Mesothelial cell of epicardium (in vitro differentiated cells): ENCODE data around the gene SRRD. TPM values are rescaled to one million over a fixed set of nuclear protein-coding genes. Genes with fewer than 3 reads are reported as not detected.

ENCODE experiments used
- DNase-seq, 2 experiments: peaks; one replicate each; pipeline ENCODE4 v3.0.0; 2021; ENCODE audit warnings: low spot score in 2 of 2; ENCODE audit not compliant: unreplicated experiment in 2 of 2
- H3K27ac Mint-ChIP-seq: 2 replicates; pipeline ENCODE4 v1.8.0; 2021; ENCODE audit warnings: mixed read lengths
- H3K27me3 Mint-ChIP-seq: 2 replicates; pipeline ENCODE4 v1.8.0; 2021; ENCODE audit warnings: low read depth, mixed read lengths
- H3K36me3 Mint-ChIP-seq: 2 replicates; pipeline ENCODE4 v1.8.0; 2021; ENCODE audit warnings: mixed read lengths
- H3K4me1 Mint-ChIP-seq: 2 replicates; pipeline ENCODE4 v1.8.0; 2021; ENCODE audit warnings: mixed read lengths
- H3K4me3 Mint-ChIP-seq: 2 replicates; pipeline ENCODE4 v1.8.0; 2021; ENCODE audit warnings: mild to moderate bottlenecking, moderate library complexity, mixed read lengths
- H3K9me3 Mint-ChIP-seq: 2 replicates; pipeline ENCODE4 v1.8.0; 2021; ENCODE audit warnings: mixed read lengths
- CTCF ChIP-seq: fragments of 200-600 bp; sonication (generic); IDR thresholded peaks from one replicate; pipeline ENCODE4 v1.5.0; 2021; ENCODE audit warnings: antibody characterized with exemption; ENCODE audit not compliant: unreplicated experiment
- total RNA-seq: library from RNA; stranded (reverse); gene quantifications from 3 replicates; pipeline ENCODE4 v1.2.1, GENCODE V29; 2021

The SRRD gene
- total RNA-seq, 1 donor from 2014 or later, result 24.1 TPM

DNA sequence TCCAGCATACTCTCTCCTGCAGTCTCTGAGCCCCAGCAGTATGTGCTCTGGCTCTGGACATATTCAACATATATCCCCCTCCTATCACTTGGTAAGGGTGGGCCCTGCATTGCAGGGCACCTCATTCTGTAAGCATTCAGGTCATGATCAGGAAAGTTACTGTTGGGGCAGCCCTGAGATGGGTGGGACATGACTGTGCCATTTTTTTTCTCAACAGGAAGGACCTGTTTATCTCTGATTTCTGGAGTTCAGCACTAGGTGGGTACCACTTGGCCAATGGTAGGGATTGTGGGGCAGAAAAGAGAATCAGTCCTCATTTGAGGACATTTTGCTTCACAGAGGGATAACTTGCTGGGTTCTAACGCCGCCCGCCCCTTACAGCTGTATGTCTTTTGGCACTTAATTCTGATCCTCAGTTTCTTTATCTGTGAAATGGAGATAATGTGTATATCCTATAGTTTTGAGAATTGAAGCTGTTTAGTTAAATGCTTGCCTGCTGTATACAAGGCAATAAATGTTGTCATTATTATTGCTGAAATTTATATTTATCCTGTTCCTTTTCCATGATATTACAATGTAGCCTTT is 2.2 kb downstream of the SRRD start:
- TF ChIP-seq CTCF, result no peak
- no peaks in the 10 kb centered on the region for H3K27me3 Mint-ChIP-seq
- H3K4me1 Mint-ChIP-seq, result peaks cover 35% of the 10 kb centered on the region
- peak overlapping the region; percentile 24 for H3K4me3 Mint-ChIP-seq
- H3K27ac Mint-ChIP-seq, result peak overlapping the region; percentile 30
- H3K36me3 Mint-ChIP-seq, result peaks cover 15% of the 10 kb centered on the region
- H3K9me3 Mint-ChIP-seq, result no peaks in the 10 kb centered on the region
- no peak for DNase-seq

- H3K27ac Mint-ChIP-seq, result no peak overlapping the region
- no peak overlapping the region for H3K4me3 Mint-ChIP-seq
- DNase-seq, result no peak
- no peaks in the 10 kb centered on the region for H3K9me3 Mint-ChIP-seq
- H3K4me1 Mint-ChIP-seq, result peaks cover 30% of the 10 kb centered on the region
- TF ChIP-seq CTCF, result no peak
- no peaks in the 10 kb centered on the region for H3K27me3 Mint-ChIP-seq
- H3K36me3 Mint-ChIP-seq, result peaks cover 16% of the 10 kb centered on the region
These were observed 2.7 kb downstream of the SRRD start for GRCh38 chr22:26486394-26486793.

DNA sequence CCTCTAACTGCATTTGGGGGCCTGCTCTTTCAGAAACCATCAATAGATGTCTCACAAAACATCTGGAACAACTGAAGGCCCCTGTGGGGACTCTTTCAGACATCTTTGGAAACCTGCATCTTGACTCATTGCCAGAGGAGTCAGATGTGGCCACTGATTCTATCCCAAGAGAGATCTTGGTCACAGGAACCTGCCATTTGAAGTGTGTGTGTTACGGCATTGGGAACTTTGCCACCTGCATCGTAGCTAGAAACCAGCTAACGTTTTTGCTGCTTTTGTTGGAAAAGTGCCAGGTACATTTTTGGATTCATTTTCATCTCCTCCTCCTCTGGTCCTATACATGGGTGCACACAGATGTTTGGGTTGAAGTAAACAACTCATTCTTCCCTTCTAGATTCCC is 4.3 kb downstream of the SRRD start:
- DNase-seq, result no peak
- Mint-ChIP-seq H3K4me3 (no peak overlapping the region), H3K27me3 (no peaks in the 10 kb centered on the region), H3K36me3 (peaks cover 22% of the 10 kb centered on the region), H3K27ac (no peak overlapping the region), H3K9me3 (no peaks in the 10 kb centered on the region), H3K4me1 (peaks cover 16% of the 10 kb centered on the region)
- no peak for TF ChIP-seq CTCF

DNA sequence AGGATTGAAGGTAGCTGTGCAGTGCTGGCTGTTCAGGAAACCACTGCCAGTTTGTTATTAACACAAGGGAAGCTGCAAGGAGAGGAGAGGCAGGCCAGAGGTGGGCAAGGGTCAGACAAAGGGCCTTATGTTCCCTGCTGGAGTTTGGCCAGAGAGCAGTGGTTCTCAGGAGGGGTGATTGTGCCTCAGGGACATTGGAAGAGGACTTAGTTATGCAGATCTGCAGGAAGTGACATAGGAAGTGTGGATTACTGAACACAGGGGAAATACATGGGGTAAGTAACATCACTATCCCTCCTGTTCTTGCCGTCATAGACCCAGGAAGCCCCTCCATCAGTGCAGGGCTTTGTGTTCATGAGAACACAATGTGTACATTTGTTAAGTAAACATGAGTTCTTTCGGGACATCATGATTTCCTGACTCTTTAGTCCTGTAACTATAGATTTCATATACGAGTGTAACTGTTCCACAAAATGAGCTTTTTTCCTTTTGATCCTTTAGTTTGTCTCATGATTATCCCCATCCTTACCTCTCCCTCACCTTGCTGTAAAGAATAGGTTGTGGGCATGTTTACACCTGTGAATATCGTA is 5.9 kb downstream of the SRRD start:
- DNase-seq, result no peak
- TF ChIP-seq CTCF, result no peak
- Mint-ChIP-seq H3K9me3 (no peaks in the 10 kb centered on the region), H3K27ac (no peak overlapping the region), H3K4me3 (no peak overlapping the region), H3K36me3 (peaks cover 32% of the 10 kb centered on the region), H3K27me3 (no peaks in the 10 kb centered on the region), H3K4me1 (peaks cover 9% of the 10 kb centered on the region)

DNA sequence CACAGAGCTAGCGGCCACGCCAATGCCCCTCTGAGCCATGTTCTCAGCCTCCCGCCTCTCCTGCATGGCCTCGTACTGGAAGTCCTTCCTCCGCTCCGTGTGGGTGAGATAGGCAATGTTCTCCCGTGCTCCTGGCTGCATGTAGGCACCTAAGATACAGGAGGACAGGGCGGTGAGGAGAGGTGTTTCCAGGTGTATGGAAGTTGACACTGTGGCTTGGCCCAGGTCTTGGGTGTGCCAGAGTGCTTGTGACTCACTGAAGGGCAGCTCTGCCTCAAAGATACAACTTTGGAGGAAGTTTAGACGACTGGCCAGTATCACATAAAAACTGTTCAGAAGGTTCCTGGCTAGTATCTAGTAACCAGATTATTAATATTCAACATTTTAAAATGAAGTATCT is 8.5 kb downstream of the SRRD start:
- Mint-ChIP-seq H3K27ac (no peak overlapping the region), H3K4me1 (no peaks in the 10 kb centered on the region), H3K9me3 (no peaks in the 10 kb centered on the region), H3K27me3 (no peaks in the 10 kb centered on the region), H3K36me3 (peaks cover 41% of the 10 kb centered on the region), H3K4me3 (no peak overlapping the region)
- no peak for TF ChIP-seq CTCF
- no peak for DNase-seq
